ENCODE data around the gene CACNA1D. TPM values are rescaled to one million over a fixed set of nuclear protein-coding genes. Genes with fewer than 3 reads are reported as not detected.

CACNA1D gene
- total RNA-seq, 1 donor from 2014 or later: 1.1 TPM

GRCh38 chr3:53775834-53776251, 281.4 kb downstream of the CACNA1D start:
- no peak for DNase-seq
- H3K27me3 ChIP-seq (ENCODE audit: low read depth): peaks cover 5% of the 10 kb centered on the region
- H3K27ac ChIP-seq (replicated peaks): no peak overlapping the region
- no peak for TF ChIP-seq CTCF (IDR thresholded peaks at IDR 0.05; ENCODE audit: borderline replicate concordance)
- H3K4me1 ChIP-seq: peaks cover 10% of the 10 kb centered on the region
- H3K4me3 ChIP-seq: no peak overlapping the region
- no peaks in the 10 kb centered on the region for H3K9me3 ChIP-seq (replicated peaks)
- H3K36me3 ChIP-seq: no peaks in the 10 kb centered on the region
- intact Hi-C loops (cut with micrococcal nuclease): no loop called here

GRCh38 chr3:53776494-53777101, 282.2 kb downstream of the CACNA1D start:
- intact Hi-C loops (cut with micrococcal nuclease): no loop called here
- no peak overlapping the region for H3K4me3 ChIP-seq
- no peak for TF ChIP-seq CTCF (IDR thresholded peaks at IDR 0.05; ENCODE audit: borderline replicate concordance)
- no peak for DNase-seq
- no peak overlapping the region for H3K27ac ChIP-seq (replicated peaks)
- H3K36me3 ChIP-seq: no peaks in the 10 kb centered on the region
- no peaks in the 10 kb centered on the region for H3K27me3 ChIP-seq (ENCODE audit: low read depth)
- no peaks in the 10 kb centered on the region for H3K9me3 ChIP-seq (replicated peaks)
- peaks cover 10% of the 10 kb centered on the region for H3K4me1 ChIP-seq

GRCh38 chr3:53777468-53777867, 283.1 kb downstream of the CACNA1D start:
- Histone ChIP-seq H3K27me3 (ENCODE audit: low read depth) (no peaks in the 10 kb centered on the region), H3K9me3 (replicated peaks) (no peaks in the 10 kb centered on the region), H3K4me3 (no peak overlapping the region), H3K27ac (replicated peaks) (no peak overlapping the region), H3K4me1 (peaks cover 10% of the 10 kb centered on the region), H3K36me3 (no peaks in the 10 kb centered on the region)
- no peak for TF ChIP-seq CTCF (IDR thresholded peaks at IDR 0.05; ENCODE audit: borderline replicate concordance)
- intact Hi-C loops (cut with micrococcal nuclease): no loop called here
- no peak for DNase-seq

- H3K27ac ChIP-seq (replicated peaks): no peak overlapping the region
- no peak for DNase-seq
- no peaks in the 10 kb centered on the region for H3K9me3 ChIP-seq (replicated peaks)
- no peaks in the 10 kb centered on the region for H3K27me3 ChIP-seq (ENCODE audit: low read depth)
- H3K4me1 ChIP-seq: peaks cover 8% of the 10 kb centered on the region
- H3K36me3 ChIP-seq: no peaks in the 10 kb centered on the region
- H3K4me3 ChIP-seq: no peak overlapping the region
- intact Hi-C loops (cut with micrococcal nuclease): no loop called here
- no peak for TF ChIP-seq CTCF (IDR thresholded peaks at IDR 0.05; ENCODE audit: borderline replicate concordance)
Observed at GRCh38 chr3:53778153-53778552, 283.7 kb downstream of the CACNA1D start.

- Histone ChIP-seq H3K9me3 (replicated peaks) (no peaks in the 10 kb centered on the region), H3K27me3 (ENCODE audit: low read depth) (no peaks in the 10 kb centered on the region), H3K27ac (replicated peaks) (no peak overlapping the region), H3K36me3 (no peaks in the 10 kb centered on the region), H3K4me1 (no peaks in the 10 kb centered on the region), H3K4me3 (no peak overlapping the region)
- DNase-seq: no peak
- intact Hi-C loops (cut with micrococcal nuclease): no loop called here
- no peak for TF ChIP-seq CTCF (IDR thresholded peaks at IDR 0.05; ENCODE audit: borderline replicate concordance)
Observed at GRCh38 chr3:53780171-53780570, 285.8 kb downstream of the CACNA1D start.
